ENCODE measurements around the gene STXBP3. TPM values are rescaled to one million over a fixed set of nuclear protein-coding genes. Genes with fewer than 3 reads are reported as not detected.

STXBP3 gene
- total and polyA plus RNA-seq, 9 of the 15 experiments (the other 6 are each of a cell fraction or from before 2014, with no cell fraction given), result 32.5 to 52.5 (median 39.2) TPM

GRCh38 chr1:108746382-108747170, at the start of gene STXBP3 (continued):
- TF ChIP-seq THAP12 (CRISPR knock-in tag; IDR thresholded peaks at IDR 0.05) (peak; percentile 95), RFX1 (IDR thresholded peaks at IDR 0.05) (no peak; the same call in 1 of the 2 replicates), FOXA1 (IDR thresholded peaks at IDR 0.05; ENCODE audit: borderline replicate concordance) (no peak), TCF7 (IDR thresholded peaks at IDR 0.05; ENCODE audit: borderline replicate concordance) (no peak), HMGXB4 (CRISPR knock-in tag; IDR thresholded peaks at IDR 0.05) (no peak; the same call in 1 of the 2 replicates), HEY1 (CRISPR knock-in tag; IDR thresholded peaks at IDR 0.05; ENCODE audit: borderline replicate concordance) (no peak), ATF6 (CRISPR knock-in tag; IDR thresholded peaks at IDR 0.05) (no peak), ZNF316 (IDR thresholded peaks at IDR 0.05) (peak; percentile 55; the same call in 1 of the 2 replicates), PTBP1 (IDR thresholded peaks at IDR 0.05; ENCODE audit: low read depth, low read length) (no peak), ZFX (CRISPR knock-in tag; IDR thresholded peaks at IDR 0.05) (peak; percentile 96), ZNF197 (CRISPR knock-in tag; IDR thresholded peaks at IDR 0.05; ENCODE audit: low read depth) (no peak; the same call in 1 of the 2 replicates)
- TF ChIP-seq, protein P1, sequence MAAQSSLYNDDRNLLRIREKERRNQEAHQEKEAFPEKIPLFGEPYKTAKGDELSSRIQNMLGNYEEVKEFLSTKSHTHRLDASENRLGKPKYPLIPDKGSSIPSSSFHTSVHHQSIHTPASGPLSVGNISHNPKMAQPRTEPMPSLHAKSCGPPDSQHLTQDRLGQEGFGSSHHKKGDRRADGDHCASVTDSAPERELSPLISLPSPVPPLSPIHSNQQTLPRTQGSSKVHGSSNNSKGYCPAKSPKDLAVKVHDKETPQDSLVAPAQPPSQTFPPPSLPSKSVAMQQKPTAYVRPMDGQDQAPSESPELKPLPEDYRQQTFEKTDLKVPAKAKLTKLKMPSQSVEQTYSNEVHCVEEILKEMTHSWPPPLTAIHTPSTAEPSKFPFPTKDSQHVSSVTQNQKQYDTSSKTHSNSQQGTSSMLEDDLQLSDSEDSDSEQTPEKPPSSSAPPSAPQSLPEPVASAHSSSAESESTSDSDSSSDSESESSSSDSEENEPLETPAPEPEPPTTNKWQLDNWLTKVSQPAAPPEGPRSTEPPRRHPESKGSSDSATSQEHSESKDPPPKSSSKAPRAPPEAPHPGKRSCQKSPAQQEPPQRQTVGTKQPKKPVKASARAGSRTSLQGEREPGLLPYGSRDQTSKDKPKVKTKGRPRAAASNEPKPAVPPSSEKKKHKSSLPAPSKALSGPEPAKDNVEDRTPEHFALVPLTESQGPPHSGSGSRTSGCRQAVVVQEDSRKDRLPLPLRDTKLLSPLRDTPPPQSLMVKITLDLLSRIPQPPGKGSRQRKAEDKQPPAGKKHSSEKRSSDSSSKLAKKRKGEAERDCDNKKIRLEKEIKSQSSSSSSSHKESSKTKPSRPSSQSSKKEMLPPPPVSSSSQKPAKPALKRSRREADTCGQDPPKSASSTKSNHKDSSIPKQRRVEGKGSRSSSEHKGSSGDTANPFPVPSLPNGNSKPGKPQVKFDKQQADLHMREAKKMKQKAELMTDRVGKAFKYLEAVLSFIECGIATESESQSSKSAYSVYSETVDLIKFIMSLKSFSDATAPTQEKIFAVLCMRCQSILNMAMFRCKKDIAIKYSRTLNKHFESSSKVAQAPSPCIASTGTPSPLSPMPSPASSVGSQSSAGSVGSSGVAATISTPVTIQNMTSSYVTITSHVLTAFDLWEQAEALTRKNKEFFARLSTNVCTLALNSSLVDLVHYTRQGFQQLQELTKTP (IDR thresholded peaks at IDR 0.05; ENCODE audit: low read depth in 1 of 2, partially characterized antibody in 2 of 2), result peak in 1 of 2 experiments; percentile 41
- TF ChIP-seq, protein P2, sequence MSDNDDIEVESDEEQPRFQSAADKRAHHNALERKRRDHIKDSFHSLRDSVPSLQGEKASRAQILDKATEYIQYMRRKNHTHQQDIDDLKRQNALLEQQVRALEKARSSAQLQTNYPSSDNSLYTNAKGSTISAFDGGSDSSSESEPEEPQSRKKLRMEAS (CRISPR knock-in tag; IDR thresholded peaks at IDR 0.05), result peak; percentile 94
- TF ChIP-seq, protein P3, sequence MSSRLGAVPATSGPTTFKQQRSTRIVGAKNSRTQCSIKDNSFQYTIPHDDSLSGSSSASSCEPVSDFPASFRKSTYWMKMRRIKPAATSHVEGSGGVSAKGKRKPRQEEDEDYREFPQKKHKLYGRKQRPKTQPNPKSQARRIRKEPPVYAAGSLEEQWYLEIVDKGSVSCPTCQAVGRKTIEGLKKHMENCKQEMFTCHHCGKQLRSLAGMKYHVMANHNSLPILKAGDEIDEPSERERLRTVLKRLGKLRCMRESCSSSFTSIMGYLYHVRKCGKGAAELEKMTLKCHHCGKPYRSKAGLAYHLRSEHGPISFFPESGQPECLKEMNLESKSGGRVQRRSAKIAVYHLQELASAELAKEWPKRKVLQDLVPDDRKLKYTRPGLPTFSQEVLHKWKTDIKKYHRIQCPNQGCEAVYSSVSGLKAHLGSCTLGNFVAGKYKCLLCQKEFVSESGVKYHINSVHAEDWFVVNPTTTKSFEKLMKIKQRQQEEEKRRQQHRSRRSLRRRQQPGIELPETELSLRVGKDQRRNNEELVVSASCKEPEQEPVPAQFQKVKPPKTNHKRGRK (tag; IDR thresholded peaks at IDR 0.05), result no peak
